B cell (primary cell): ENCODE measurements around the gene SCYGR4. TPM values are rescaled to one million over a fixed set of nuclear protein-coding genes. Genes with fewer than 3 reads are reported as not detected.

Experiments used
- ATAC-seq: fragments of 200-7000 bp; cut with Tn5 transposase; one replicate; pipeline ENCODE4 v1.10.0; 2021; ENCODE audit warnings: low read depth, mild to moderate bottlenecking, moderate number of reproducible peaks, moderate library complexity
- CTCF ChIA-PET: fragments of 350-600 bp; sonication (Branson Sonifier 250); formaldehyde crosslinking; loops from one replicate; lab custom pipeline; 2021; ENCODE audit warnings: antibody characterized with exemption, inconsistent platforms; lab: Charles Lee
- POLR2A ChIA-PET: fragments of 350-600 bp; sonication (Branson Sonifier 250); formaldehyde crosslinking; loops from one replicate; lab custom pipeline; 2021; ENCODE audit warnings: antibody characterized with exemption; lab: Charles Lee
- DNase-seq: peaks from one replicate; pipeline ENCODE4 v3.0.0; 2013
- H2AFZ ChIP-seq: 2 replicates; pipeline ENCODE4 v1.6.1; 2012; ENCODE audit warnings: mild to moderate bottlenecking, low read depth, low read length; ENCODE audit not compliant: insufficient read depth, poor library complexity, severe bottlenecking
- H3K27ac ChIP-seq, 2 donors: 1 replicate in 1 of 2; 2 replicates in 1 of 2; pipeline ENCODE4 v1.5.1; 2012 to 2013; ENCODE audit warnings: low read length in 2 of 2, mild to moderate bottlenecking in 2 of 2, moderate library complexity in 1 of 2
- H3K27me3 ChIP-seq, 4 experiments: fragments of 200-600 bp in 1 of 4; sonication (generic) in 1 of 4; replicated peaks in 1 of 4; 1 replicate in 2 of 4; 2 replicates in 2 of 4; pipeline versions ENCODE4 v1.6.1 to v1.7.0; 2013 to 2016; ENCODE audit warnings: low read length in 3 of 4, mild to moderate bottlenecking in 2 of 4, mixed read lengths in 1 of 4, moderate library complexity in 1 of 4; ENCODE audit not compliant: insufficient read depth in 4 of 4, control insufficient read depth in 3 of 4; ENCODE audit errors: control extremely low read depth in 1 of 4
- H3K36me3 ChIP-seq, 2 experiments: replicated peaks in 1 of 2; 1 replicate in 1 of 2; 2 replicates in 1 of 2; pipeline versions ENCODE4 v1.6.1 to v1.7.1; 2013; ENCODE audit warnings: low read length in 1 of 2; ENCODE audit not compliant: insufficient read depth in 2 of 2, control insufficient read depth in 1 of 2; ENCODE audit errors: control extremely low read depth in 1 of 2, extremely low read depth in 1 of 2
- H3K4me1 ChIP-seq, 2 donors: fragments of 200-600 bp in 1 of 2; sonication (generic) in 1 of 2; 1 replicate in 1 of 2; 2 replicates in 1 of 2; pipeline versions ENCODE4 v1.5.1 to v1.6.1; 2013 to 2017; ENCODE audit warnings: low read length in 2 of 2; ENCODE audit not compliant: control insufficient read depth in 2 of 2, insufficient read depth in 2 of 2
- H3K4me2 ChIP-seq: replicated peaks from 2 replicates; pipeline ENCODE3; 2012; ENCODE audit warnings: mild to moderate bottlenecking, low read depth, low read length; ENCODE audit not compliant: poor library complexity, severe bottlenecking
- H3K4me3 ChIP-seq, 5 experiments: fragments of 200-600 bp in 1 of 5; sonication (generic) in 1 of 5; 1 replicate in 3 of 5; 2 replicates in 2 of 5; pipeline versions ENCODE4 v1.5.1 to v1.7.0; 2011 to 2016; ENCODE audit warnings: low read length in 4 of 5, mild to moderate bottlenecking in 4 of 5, low read depth in 2 of 5, control low read depth in 1 of 5, moderate library complexity in 1 of 5; ENCODE audit not compliant: insufficient read depth in 1 of 5; ENCODE audit errors: control extremely low read depth in 1 of 5, extremely low read depth in 1 of 5
- H3K79me2 ChIP-seq: fragments of 200-600 bp; sonication (generic); one replicate; pipeline ENCODE4 v1.6.0; 2016; ENCODE audit warnings: low read length; ENCODE audit not compliant: control insufficient read depth, insufficient read depth
- H3K9ac ChIP-seq: fragments of 200-600 bp; sonication (generic); 2 replicates; pipeline ENCODE4 v1.6.1; 2017; ENCODE audit warnings: mild to moderate bottlenecking, low read length, moderate library complexity
- H3K9me3 ChIP-seq, 3 donors: one replicate each; pipeline versions ENCODE4 v1.6.1 to v1.7.1; 2013; ENCODE audit warnings: low read length in 2 of 3; ENCODE audit not compliant: control insufficient read depth in 2 of 3, insufficient read depth in 1 of 3; ENCODE audit errors: control extremely low read depth in 1 of 3
- H4K20me1 ChIP-seq: 2 replicates; pipeline ENCODE4 v1.6.0; 2012; ENCODE audit warnings: mild to moderate bottlenecking, low read length; ENCODE audit not compliant: insufficient read depth, control insufficient read depth, poor library complexity, severe bottlenecking
- H3K27ac Mint-ChIP-seq: one replicate; pipeline ENCODE4 v1.8.0; 2021; ENCODE audit warnings: mixed read lengths
- H3K27me3 Mint-ChIP-seq: one replicate; pipeline ENCODE4 v1.8.0; 2021; ENCODE audit warnings: mixed read lengths
- H3K4me1 Mint-ChIP-seq: one replicate; pipeline ENCODE4 v1.8.0; 2021; ENCODE audit warnings: mixed read lengths
- H3K4me3 Mint-ChIP-seq: one replicate; pipeline ENCODE4 v1.8.0; 2021; ENCODE audit warnings: mixed read lengths
- H3K9me3 Mint-ChIP-seq: one replicate; pipeline ENCODE4 v1.8.0; 2022; ENCODE audit warnings: mixed read lengths; ENCODE audit not compliant: insufficient read depth
- CTCF ChIP-seq: fragments of 200-600 bp; IDR thresholded peaks from one replicate; pipeline ENCODE4 v1.8.0; 2022; ENCODE audit warnings: antibody characterized with exemption, mild to moderate bottlenecking
- EZH2 ChIP-seq: IDR thresholded peaks from 2 replicates; pipeline ENCODE4 v1.6.1; 2012; ENCODE audit warnings: borderline replicate concordance, low read depth, mild to moderate bottlenecking, moderate library complexity, low read length; ENCODE audit not compliant: insufficient read depth, poor library complexity, severe bottlenecking
- WGBS: methylation state at CpG from one replicate; pipeline ENCODE4 v1.1.5; 2013; ENCODE audit warnings: missing lambda C conversion rate; ENCODE audit not compliant: insufficient coverage; 5-methylcytosine and 5-hydroxymethylcytosine counted together
- intact Hi-C: fragments of 100-400 bp; cut with micrococcal nuclease; formaldehyde crosslinking; loops from one replicate; pipeline ENCODE4 v1.10.0; 2022
- polyA plus RNA-seq: library from polyadenylated mRNA; depleted of rRNA; stranded (reverse); fragments of >200 nt; gene quantifications from 2 replicates; pipeline ENCODE4 v1.2.3, GENCODE V29; 2012
- total RNA-seq, 2 donors: library from RNA; stranded (reverse); fragments of 120-200 nt in 1 of 2; gene quantifications; 1 replicate in 1 of 2; 2 replicates in 1 of 2; pipeline versions ENCODE4 v1.2.3 to v1.2.4, GENCODE V29; 2013 to 2022

The SCYGR4 gene
- total and polyA plus RNA-seq, 2 donors (not counting 1 experiment from before 2014, with no cell fraction given), result not detected

- Histone ChIP-seq H2AFZ (no peak overlapping the region), H3K27ac (no peak overlapping the region), H4K20me1 (no peaks in the 10 kb centered on the region), H3K27me3 (peaks cover 0 to 6% (median 2%) of the 10 kb centered on the region in 4 experiments), H3K79me2 (no peaks in the 10 kb centered on the region), H3K9me3 (peaks cover 0 to 10% (median 2%) of the 10 kb centered on the region in 3 donors), H3K9ac (no peak overlapping the region), H3K4me3 (no peak overlapping the region), H3K4me2 (no peak overlapping the region), H3K4me1 (no peaks in the 10 kb centered on the region), H3K36me3 (no peaks in the 10 kb centered on the region)
- no peaks in the 10 kb centered on the region for H3K9me3 Mint-ChIP-seq
- ATAC-seq, result no peak
- no peak overlapping the region for H3K4me3 Mint-ChIP-seq
- ChIA-PET POLR2A (no interaction called here), CTCF (no interaction called here)
- 100% methylated on average over 1 of the region's 10 CpGs for WGBS
- H3K27ac Mint-ChIP-seq, result no peak overlapping the region
- TF ChIP-seq CTCF (no peak), EZH2 (no peak)
- DNase-seq, result no peak
- intact Hi-C loops, result no loop called here
- no peaks in the 10 kb centered on the region for H3K4me1 Mint-ChIP-seq
- H3K27me3 Mint-ChIP-seq, result peaks cover 16% of the 10 kb centered on the region
Measured at GRCh38 chr2:227626580-227627151, 9.4 kb downstream of the SCYGR4 start.

GRCh38 chr2:227627769-227628168, 10.5 kb downstream of the SCYGR4 start:
- Mint-ChIP-seq H3K27me3 (peaks cover 21% of the 10 kb centered on the region), H3K27ac (no peak overlapping the region), H3K4me1 (no peaks in the 10 kb centered on the region), H3K4me3 (no peak overlapping the region), H3K9me3 (no peaks in the 10 kb centered on the region)
- no peak overlapping the region for H3K9ac ChIP-seq
- ChIA-PET CTCF (no interaction called here), POLR2A (no interaction called here)
- no peak for ATAC-seq
- intact Hi-C loops, result no loop called here
- TF ChIP-seq EZH2 (no peak), CTCF (no peak)
- peaks cover 0 to 6% (median 2%) of the 10 kb centered on the region in 4 experiments for H3K27me3 ChIP-seq
- H3K4me1 ChIP-seq, result no peaks in the 10 kb centered on the region
- no peak overlapping the region for H2AFZ ChIP-seq
- H3K27ac ChIP-seq, result no peak overlapping the region
- DNase-seq, result no peak
- H3K36me3 ChIP-seq, result no peaks in the 10 kb centered on the region
- H4K20me1 ChIP-seq, result no peaks in the 10 kb centered on the region
- H3K4me2 ChIP-seq, result no peak overlapping the region
- no peak overlapping the region for H3K4me3 ChIP-seq
- WGBS, result no CpG with 5 or more reads among the region's 3 CpGs
- H3K79me2 ChIP-seq, result no peaks in the 10 kb centered on the region
- no peaks in the 10 kb centered on the region for H3K9me3 ChIP-seq
